ENCODE data around the gene TCTN3. TPM values are rescaled to one million over a fixed set of nuclear protein-coding genes. Genes with fewer than 3 reads are reported as not detected.

TCTN3 gene
- total and polyA plus RNA-seq, 2 of the 13 experiments (the other 11 are each of a cell fraction or from before 2014, with no cell fraction given) = 53.3 to 60.0 TPM

- 0 out of 2 replicates have a peak, but pooled peaks have one; percentile 17 for TF ChIP-seq THAP9 (CRISPR knock-in tag; IDR thresholded peaks at IDR 0.05; ENCODE audit: borderline replicate concordance)
- TF ChIP-seq JDP2 (CRISPR knock-in tag; IDR thresholded peaks at IDR 0.05; ENCODE audit: borderline replicate concordance) = no peak
- TF ChIP-seq ZNF512 (CRISPR knock-in tag; IDR thresholded peaks at IDR 0.05) = no peak
- TF ChIP-seq ZNF550 (CRISPR knock-in tag; IDR thresholded peaks at IDR 0.05; ENCODE audit: borderline replicate concordance) = no peak
- TF ChIP-seq ZNF207 (IDR thresholded peaks at IDR 0.05; ENCODE audit: borderline replicate concordance) = no peak
- no peak for TF ChIP-seq ZNF326 (CRISPR knock-in tag; IDR thresholded peaks at IDR 0.05; ENCODE audit: borderline replicate concordance)
- TF ChIP-seq IRX3 (CRISPR knock-in tag; IDR thresholded peaks at IDR 0.05; ENCODE audit: borderline replicate concordance, low read depth) = peak; percentile 30; the same call in 1 of the 2 replicates
- peak; percentile 34; the same call in 1 of the 2 replicates for TF ChIP-seq FOXP4 (CRISPR knock-in tag; IDR thresholded peaks at IDR 0.05)
- TF ChIP-seq MAFF (IDR thresholded peaks at IDR 0.05; ENCODE audit: low read depth, low read length) = no peak
- TF ChIP-seq HOXA5 (CRISPR knock-in tag; IDR thresholded peaks at IDR 0.05) = peak; percentile 84; the same call in 1 of the 2 replicates
- no peak for TF ChIP-seq ZNF639 (CRISPR knock-in tag; conservative IDR thresholded peaks at IDR 0.05)
- TF ChIP-seq MIER2 (CRISPR knock-in tag; IDR thresholded peaks at IDR 0.05) = no peak
- no peak for TF ChIP-seq ZNF841 (CRISPR knock-in tag; IDR thresholded peaks at IDR 0.05; ENCODE audit: borderline replicate concordance)
- peak; percentile 31 for TF ChIP-seq MED8 (CRISPR knock-in tag; IDR thresholded peaks at IDR 0.05; ENCODE audit: insufficient replicate concordance)
- TF ChIP-seq AHR (CRISPR knock-in tag; IDR thresholded peaks at IDR 0.05) = no peak
- TF ChIP-seq ZNF414 (CRISPR knock-in tag; IDR thresholded peaks at IDR 0.05) = no peak
- peak; percentile 30; the same call in 1 of the 2 replicates for TF ChIP-seq FOXA3 (CRISPR knock-in tag; IDR thresholded peaks at IDR 0.05)
- TF ChIP-seq ZNF280B (CRISPR knock-in tag; IDR thresholded peaks at IDR 0.05; ENCODE audit: borderline replicate concordance) = peak; percentile 91; the same call in 1 of the 2 replicates
These were observed 37.2 kb downstream of the TCTN3 start, which contains the start of gene ALDH18A1 (continued) for GRCh38 chr10:95656291-95657164.

All from HepG2 (cell line).